MCF 10A (cell line): ENCODE results near the gene MZT2A. TPM values are rescaled to one million over a fixed set of nuclear protein-coding genes. Genes with fewer than 3 reads are reported as not detected.
"Not testable (repeated sequence)": the region's sequence is repeated elsewhere in the genome, so short reads cannot be mapped to it uniquely, and the experiment has no call there.

ENCODE experiments used
- BruUV-seq: library from RNA; stranded (reverse); fragments of 400-500 nt; replicated peaks from 2 replicates; lab custom pipeline; 2021; lab: Mats Ljungman, UMichigan
- CTCF ChIA-PET: fragments of 300-600 bp; sonication (Branson Sonifier 250); formaldehyde crosslinking; extraction: SDS; loops from one replicate; lab custom pipeline; 2021; ENCODE audit warnings: antibody characterized with exemption, inconsistent platforms; lab: Yijun Ruan, JAX
- POLR2A ChIA-PET: fragments of 300-600, 350-650 bp; sonication (Branson Sonifier 250); formaldehyde crosslinking; extraction: SDS; loops from one replicate; lab custom pipeline; 2020; ENCODE audit warnings: antibody characterized with exemption, inconsistent platforms; lab: Yijun Ruan, JAX
- DNase-seq: peaks from one replicate; pipeline ENCODE4 v3.0.0-alpha.2; 2018; ENCODE audit not compliant: unreplicated experiment
- H3K27ac Mint-ChIP-seq: one replicate; pipeline ENCODE4 v1.8.0; 2022; ENCODE audit warnings: mild to moderate bottlenecking, low read depth, mixed read lengths; ENCODE audit not compliant: unreplicated experiment
- H3K27me3 Mint-ChIP-seq: one replicate; pipeline ENCODE4 v1.8.0; 2022; ENCODE audit warnings: mixed read lengths; ENCODE audit not compliant: insufficient read depth, unreplicated experiment
- H3K36me3 Mint-ChIP-seq: one replicate; pipeline ENCODE4 v1.8.0; 2022; ENCODE audit warnings: mild to moderate bottlenecking, moderate library complexity, mixed read lengths; ENCODE audit not compliant: insufficient read depth, unreplicated experiment
- H3K4me1 Mint-ChIP-seq: one replicate; pipeline ENCODE4 v1.8.0; 2022; ENCODE audit warnings: mixed read lengths; ENCODE audit not compliant: insufficient read depth, unreplicated experiment
- H3K4me3 Mint-ChIP-seq: one replicate; pipeline ENCODE4 v1.8.0; 2022; ENCODE audit warnings: mild to moderate bottlenecking, moderate library complexity, mixed read lengths; ENCODE audit not compliant: unreplicated experiment
- H3K9me3 Mint-ChIP-seq: one replicate; pipeline ENCODE4 v1.8.0; 2022; ENCODE audit warnings: mixed read lengths; ENCODE audit not compliant: unreplicated experiment
- intact Hi-C: fragments of 100-400 bp; cut with micrococcal nuclease; formaldehyde crosslinking; loops from 2 replicates; pipeline ENCODE4 v1.14.1; 2022
- total RNA-seq: library from RNA; stranded (reverse); gene quantifications from 2 replicates; pipeline ENCODE4 v1.2.3, GENCODE V29; 2022
- TF ChIP-seq, protein P1 (sequence below): fragments of 200-600 bp; IDR thresholded peaks from one replicate; pipeline ENCODE4 v1.8.0; 2022; ENCODE audit warnings: antibody characterized with exemption, mild to moderate bottlenecking; ENCODE audit not compliant: unreplicated experiment

The MZT2A gene
- total RNA-seq, 1 experiment from 2014 or later, result 147 TPM

DNA sequence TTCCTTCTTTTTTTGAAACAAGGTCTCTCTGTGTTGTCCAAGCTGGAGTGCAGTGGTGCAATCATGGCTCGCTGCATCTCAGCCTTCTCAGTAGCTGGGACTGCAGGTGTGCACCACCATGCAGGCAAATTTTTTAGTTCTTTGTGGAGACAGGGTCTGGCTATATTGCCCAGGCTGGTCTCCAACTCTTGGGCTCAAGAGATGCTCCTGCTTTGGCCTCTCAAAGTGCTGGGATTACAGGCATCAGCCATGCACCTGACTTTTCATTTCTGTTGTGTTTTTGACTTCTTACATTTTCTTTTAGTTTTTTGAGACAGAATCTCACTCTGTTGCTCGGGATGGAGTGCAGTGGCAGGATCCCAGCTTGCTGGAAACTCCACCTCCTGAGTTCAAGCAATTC, 33.1 kb upstream of the MZT2A start:
- H3K36me3 Mint-ChIP-seq, result peaks cover 11% of the 10 kb centered on the region
- intact Hi-C loops, H3K27me3 Mint-ChIP-seq, BruUV-seq, H3K9me3 Mint-ChIP-seq, DNase-seq, CTCF ChIA-PET, H3K4me1 Mint-ChIP-seq, POLR2A ChIA-PET, H3K27ac Mint-ChIP-seq, H3K4me3 Mint-ChIP-seq: not testable (repeated sequence)

DNA sequence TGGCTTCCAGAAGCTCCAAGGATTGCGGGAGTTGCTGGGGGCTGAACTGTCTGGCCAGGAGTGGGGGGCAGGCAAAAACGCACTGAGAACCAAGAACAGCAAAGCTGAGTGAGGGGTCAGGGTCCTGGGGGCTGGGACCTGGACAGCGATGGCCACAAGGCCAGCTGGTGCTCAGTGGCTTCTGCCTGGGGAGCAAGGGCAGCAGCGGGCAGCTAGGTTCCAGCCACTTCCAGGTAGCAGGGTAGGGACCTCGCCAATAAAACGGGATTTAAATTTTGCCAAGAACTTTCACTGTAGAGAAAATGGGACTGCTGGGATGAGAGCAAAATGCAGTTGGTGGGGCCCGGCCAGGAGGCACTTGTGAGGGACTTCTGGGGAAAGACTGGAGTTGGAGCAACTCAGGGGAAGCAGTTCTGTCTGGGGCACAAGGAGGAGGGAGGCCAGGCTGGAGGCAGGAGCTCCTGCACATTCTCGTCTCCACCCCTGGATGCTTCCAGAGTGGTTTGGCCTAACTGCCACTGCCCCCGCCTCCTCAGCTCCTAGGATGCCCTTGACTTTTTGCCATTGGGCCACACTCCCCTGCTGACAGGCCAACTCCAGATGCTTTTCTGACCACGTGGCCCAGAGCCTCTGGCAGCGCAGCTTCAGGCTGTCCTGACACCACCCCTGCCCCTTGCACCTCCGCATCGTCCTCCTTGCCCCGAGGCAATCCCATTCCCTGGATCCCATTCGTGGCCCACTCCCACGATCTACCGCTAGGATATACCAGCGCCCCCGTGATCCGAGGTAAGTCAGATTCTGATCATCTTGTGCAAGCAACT, 30.0 kb upstream of the MZT2A start:
- BruUV-seq, result no TSS peak
- Mint-ChIP-seq H3K27ac (no peak overlapping the region), H3K27me3 (no peaks in the 10 kb centered on the region), H3K9me3 (no peaks in the 10 kb centered on the region), H3K4me3 (no peak overlapping the region), H3K36me3 (peaks cover 19% of the 10 kb centered on the region), H3K4me1 (no peaks in the 10 kb centered on the region)
- TF ChIP-seq, protein P1, sequence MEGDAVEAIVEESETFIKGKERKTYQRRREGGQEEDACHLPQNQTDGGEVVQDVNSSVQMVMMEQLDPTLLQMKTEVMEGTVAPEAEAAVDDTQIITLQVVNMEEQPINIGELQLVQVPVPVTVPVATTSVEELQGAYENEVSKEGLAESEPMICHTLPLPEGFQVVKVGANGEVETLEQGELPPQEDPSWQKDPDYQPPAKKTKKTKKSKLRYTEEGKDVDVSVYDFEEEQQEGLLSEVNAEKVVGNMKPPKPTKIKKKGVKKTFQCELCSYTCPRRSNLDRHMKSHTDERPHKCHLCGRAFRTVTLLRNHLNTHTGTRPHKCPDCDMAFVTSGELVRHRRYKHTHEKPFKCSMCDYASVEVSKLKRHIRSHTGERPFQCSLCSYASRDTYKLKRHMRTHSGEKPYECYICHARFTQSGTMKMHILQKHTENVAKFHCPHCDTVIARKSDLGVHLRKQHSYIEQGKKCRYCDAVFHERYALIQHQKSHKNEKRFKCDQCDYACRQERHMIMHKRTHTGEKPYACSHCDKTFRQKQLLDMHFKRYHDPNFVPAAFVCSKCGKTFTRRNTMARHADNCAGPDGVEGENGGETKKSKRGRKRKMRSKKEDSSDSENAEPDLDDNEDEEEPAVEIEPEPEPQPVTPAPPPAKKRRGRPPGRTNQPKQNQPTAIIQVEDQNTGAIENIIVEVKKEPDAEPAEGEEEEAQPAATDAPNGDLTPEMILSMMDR, result no peak
- ChIA-PET POLR2A (no interaction called here), CTCF (interaction anchor here (0.6 to 1.8 kb wide), 2 partner anchors 17 to 29 kb away, joined by 4 to 7 read pairs; no protein-coding TSS in a partner anchor)
- DNase-seq, result no peak
- intact Hi-C loops, result no loop called here

DNA sequence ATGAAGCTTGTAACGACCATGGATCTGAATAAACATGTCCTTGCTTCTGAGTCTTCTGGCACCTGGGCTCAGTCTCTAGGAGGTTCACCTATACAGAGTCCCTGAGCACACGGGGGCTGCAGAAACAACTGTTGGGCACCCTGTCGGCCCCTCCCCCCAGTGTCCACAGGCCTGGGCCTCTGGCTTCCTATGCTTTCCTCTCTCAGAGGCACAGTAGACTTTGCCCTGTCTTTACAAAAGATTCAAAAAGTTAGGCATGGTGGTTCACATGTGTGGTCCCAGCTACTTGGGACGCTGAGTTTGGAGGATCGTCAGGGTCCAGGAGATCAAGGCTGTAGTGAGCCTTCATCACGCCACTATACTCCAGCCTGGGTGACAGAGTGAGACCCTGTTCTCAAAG, 29.3 kb upstream of the MZT2A start:
- H3K4me3 Mint-ChIP-seq, H3K27me3 Mint-ChIP-seq, BruUV-seq, H3K4me1 Mint-ChIP-seq, H3K27ac Mint-ChIP-seq, POLR2A ChIA-PET, DNase-seq, H3K9me3 Mint-ChIP-seq, intact Hi-C loops: not testable (repeated sequence)
- CTCF ChIA-PET, result interaction anchor here (1.8 kb wide), 1 partner anchor 28 kb away, joined by 7 read pairs; no protein-coding TSS in a partner anchor
- H3K36me3 Mint-ChIP-seq, result peaks cover 19% of the 10 kb centered on the region

DNA sequence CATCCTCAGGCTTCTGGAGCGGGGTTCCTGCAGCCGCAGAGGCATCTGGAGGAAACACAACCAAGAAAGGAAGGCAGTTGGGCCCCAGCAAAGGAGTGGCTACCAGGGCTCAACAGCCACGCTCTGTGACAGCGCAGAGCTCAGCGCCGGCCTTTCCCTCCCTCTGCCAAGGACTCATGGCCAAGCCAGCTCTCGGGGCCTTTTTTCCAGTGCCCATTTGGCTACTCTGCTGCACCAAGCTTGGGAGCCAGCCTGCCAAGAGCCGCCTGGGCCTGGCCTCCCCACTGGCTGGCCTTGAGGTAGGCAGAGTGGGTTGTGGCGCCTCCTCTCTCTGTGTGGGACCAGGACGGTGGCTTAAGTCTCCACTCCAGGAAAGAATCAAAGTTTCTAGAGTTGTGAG, 28.3 kb upstream of the MZT2A start:
- POLR2A ChIA-PET, result no interaction called here
- Mint-ChIP-seq H3K27ac (no peak overlapping the region), H3K9me3 (no peaks in the 10 kb centered on the region), H3K36me3 (peaks cover 19% of the 10 kb centered on the region), H3K27me3 (no peaks in the 10 kb centered on the region), H3K4me1 (no peaks in the 10 kb centered on the region), H3K4me3 (no peak overlapping the region)
- TF ChIP-seq, protein P1, result no peak
- DNase-seq, result no peak
- intact Hi-C loops, result no loop called here
- no TSS peak for BruUV-seq
- CTCF ChIA-PET, result no interaction called here

DNA sequence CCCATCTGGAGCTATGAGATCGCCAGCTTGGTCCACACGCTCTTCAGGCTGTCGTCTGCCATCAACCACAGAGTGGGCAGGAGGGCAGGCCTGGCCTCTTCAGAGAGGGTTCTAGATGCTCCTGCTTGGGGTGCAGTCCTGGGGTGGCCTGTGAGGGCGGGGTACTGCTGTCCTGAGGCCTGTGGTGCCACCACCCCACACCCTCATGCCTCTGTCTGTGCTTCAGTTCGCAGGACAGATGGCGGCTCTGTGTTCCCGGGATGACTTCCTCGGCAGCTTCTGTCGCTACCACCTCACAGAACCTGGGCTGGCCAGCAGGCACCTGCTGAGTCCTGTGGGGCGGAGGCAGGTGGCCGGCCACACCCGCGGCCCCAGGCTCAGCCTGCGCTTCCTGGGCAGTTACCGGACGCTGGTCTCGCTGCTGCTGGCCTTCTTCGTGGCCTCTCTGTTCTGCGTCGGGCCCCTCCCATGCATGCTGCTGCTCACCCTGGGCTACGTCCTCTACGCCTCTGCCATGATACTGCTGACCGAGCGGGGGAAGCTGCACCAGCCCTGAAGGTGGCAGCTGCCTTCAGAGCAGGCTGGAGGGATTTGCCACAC, 27.8 kb upstream of the MZT2A start:
- CTCF ChIA-PET, result interaction anchor here (0.9 kb wide), 1 partner anchor 27 kb away, joined by 4 read pairs; no protein-coding TSS in a partner anchor
- BruUV-seq, H3K4me1 Mint-ChIP-seq, H3K9me3 Mint-ChIP-seq, H3K27ac Mint-ChIP-seq, H3K4me3 Mint-ChIP-seq, intact Hi-C loops, H3K27me3 Mint-ChIP-seq, DNase-seq, POLR2A ChIA-PET: not testable (repeated sequence)
- H3K36me3 Mint-ChIP-seq, result peaks cover 19% of the 10 kb centered on the region
